ENCODE results near the gene ZDHHC24. TPM values are rescaled to one million over a fixed set of nuclear protein-coding genes. Genes with fewer than 3 reads are reported as not detected.

ZDHHC24 gene
- total and polyA plus RNA-seq, 2 donors (not counting 1 experiment from before 2014, with no cell fraction given) = 6.0 to 11.6 TPM

DNA sequence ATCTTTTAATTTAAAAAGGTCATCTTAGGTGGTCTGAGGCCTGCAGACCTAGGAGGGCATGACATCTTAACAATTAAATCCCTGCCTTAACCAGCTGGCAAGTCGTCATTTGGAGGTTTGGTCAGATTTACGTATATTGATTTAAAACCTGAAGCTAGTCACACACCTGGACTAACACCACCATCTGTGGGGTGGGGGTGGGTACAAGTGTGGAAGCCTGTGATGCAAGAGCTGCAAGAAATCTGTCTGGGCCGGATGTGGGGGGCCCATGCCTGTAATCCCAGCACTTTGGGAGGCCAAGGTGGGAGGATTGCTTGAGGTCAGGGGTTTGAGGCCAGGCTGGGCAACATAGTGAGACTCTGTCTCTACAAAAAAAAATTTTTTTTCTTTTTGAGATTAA, 35.4 kb upstream of the ZDHHC24 start:
- no peaks in the 10 kb centered on the region for H3K27me3 ChIP-seq (ENCODE audit: control insufficient read depth, insufficient read depth, low read length)
- H3K4me3 ChIP-seq (replicated peaks in 1 of 4; ENCODE audit: control extremely low read depth in 1 of 4, insufficient read depth in 1 of 4, low read depth in 3 of 4, low read length in 4 of 4) = no peak overlapping the region
- TF ChIP-seq EZH2 (IDR thresholded peaks at IDR 0.05; ENCODE audit: low read length, missing control alignments) = no peak
- TF ChIP-seq CTCF (conservative IDR thresholded peaks at IDR 0.05 in 1 of 2, IDR thresholded peaks at IDR 0.05 in 1 of 2; ENCODE audit: low read depth in 1 of 2, low read length in 2 of 2) = no peak
- H3K4me2 ChIP-seq (ENCODE audit: extremely low read depth, insufficient read depth, low read length) = no peak overlapping the region
- no peaks in the 10 kb centered on the region for H3K9me3 ChIP-seq (ENCODE audit: control insufficient read depth, insufficient read depth, low read depth, low read length)
- no peak overlapping the region for H3K27ac ChIP-seq (ENCODE audit: insufficient read depth, low read length)
- H3K79me2 ChIP-seq (ENCODE audit: control insufficient read depth, insufficient read depth, low read length) = no peaks in the 10 kb centered on the region
- no peaks in the 10 kb centered on the region for H4K20me1 ChIP-seq (ENCODE audit: control insufficient read depth, extremely low read depth, insufficient read depth, low read length)
- H2AFZ ChIP-seq (ENCODE audit: low read length) = no peak overlapping the region
- DNase-seq (ENCODE audit: low read depth in 2 of 2) = no peak
- H3K36me3 ChIP-seq (ENCODE audit: control insufficient read depth, insufficient read depth, low read length) = no peaks in the 10 kb centered on the region
- H3K4me1 ChIP-seq (ENCODE audit: control insufficient read depth, extremely low read depth, insufficient read depth, low read length) = peaks cover 3% of the 10 kb centered on the region
- H3K9ac ChIP-seq (ENCODE audit: insufficient read depth, low read length) = no peak overlapping the region

- no peak for DNase-seq (ENCODE audit: low read depth in 2 of 2)
These were observed 35.0 kb upstream of the ZDHHC24 start for GRCh38 chr11:66580803-66581202.

GRCh38 chr11:66579017-66579606, 33.3 kb upstream of the ZDHHC24 start:
- Histone ChIP-seq H3K36me3 (ENCODE audit: control insufficient read depth, insufficient read depth, low read length) (no peaks in the 10 kb centered on the region), H3K79me2 (ENCODE audit: control insufficient read depth, insufficient read depth, low read length) (no peaks in the 10 kb centered on the region), H3K4me2 (ENCODE audit: extremely low read depth, insufficient read depth, low read length) (peak overlapping the region; percentile 17), H3K4me3 (replicated peaks in 1 of 4; ENCODE audit: control extremely low read depth in 1 of 4, insufficient read depth in 1 of 4, low read depth in 3 of 4, low read length in 4 of 4) (no peak overlapping the region), H4K20me1 (ENCODE audit: control insufficient read depth, extremely low read depth, insufficient read depth, low read length) (no peaks in the 10 kb centered on the region), H3K27ac (ENCODE audit: insufficient read depth, low read length) (no peak overlapping the region), H3K9me3 (ENCODE audit: control insufficient read depth, insufficient read depth, low read depth, low read length) (no peaks in the 10 kb centered on the region), H2AFZ (ENCODE audit: low read length) (no peak overlapping the region), H3K9ac (ENCODE audit: insufficient read depth, low read length) (no peak overlapping the region), H3K27me3 (ENCODE audit: control insufficient read depth, insufficient read depth, low read length) (peaks cover 5% of the 10 kb centered on the region), H3K4me1 (ENCODE audit: control insufficient read depth, extremely low read depth, insufficient read depth, low read length) (peaks cover 3% of the 10 kb centered on the region)
- peak; percentile 65 to 73 for DNase-seq (ENCODE audit: low read depth in 2 of 2)
- TF ChIP-seq EZH2 (IDR thresholded peaks at IDR 0.05; ENCODE audit: low read length, missing control alignments) (no peak), CTCF (conservative IDR thresholded peaks at IDR 0.05 in 1 of 2, IDR thresholded peaks at IDR 0.05 in 1 of 2; ENCODE audit: low read depth in 1 of 2, low read length in 2 of 2) (peak; percentile 79 to 84)

More at GRCh38 chr11:66580803-66581202, 35.0 kb upstream of the ZDHHC24 start:
- H3K27me3 ChIP-seq (ENCODE audit: control insufficient read depth, insufficient read depth, low read length) = peaks cover 2% of the 10 kb centered on the region
- H4K20me1 ChIP-seq (ENCODE audit: control insufficient read depth, extremely low read depth, insufficient read depth, low read length) = no peaks in the 10 kb centered on the region
- H3K36me3 ChIP-seq (ENCODE audit: control insufficient read depth, insufficient read depth, low read length) = no peaks in the 10 kb centered on the region
- no peaks in the 10 kb centered on the region for H3K9me3 ChIP-seq (ENCODE audit: control insufficient read depth, insufficient read depth, low read depth, low read length)
- H2AFZ ChIP-seq (ENCODE audit: low read length) = no peak overlapping the region
- H3K4me2 ChIP-seq (ENCODE audit: extremely low read depth, insufficient read depth, low read length) = no peak overlapping the region
- no peaks in the 10 kb centered on the region for H3K79me2 ChIP-seq (ENCODE audit: control insufficient read depth, insufficient read depth, low read length)
- H3K4me1 ChIP-seq (ENCODE audit: control insufficient read depth, extremely low read depth, insufficient read depth, low read length) = peaks cover 3% of the 10 kb centered on the region
- H3K9ac ChIP-seq (ENCODE audit: insufficient read depth, low read length) = no peak overlapping the region
- H3K27ac ChIP-seq (ENCODE audit: insufficient read depth, low read length) = no peak overlapping the region
- no peak overlapping the region for H3K4me3 ChIP-seq (replicated peaks in 1 of 4; ENCODE audit: control extremely low read depth in 1 of 4, insufficient read depth in 1 of 4, low read depth in 3 of 4, low read length in 4 of 4)
- TF ChIP-seq CTCF (conservative IDR thresholded peaks at IDR 0.05 in 1 of 2, IDR thresholded peaks at IDR 0.05 in 1 of 2; ENCODE audit: low read depth in 1 of 2, low read length in 2 of 2) (no peak), EZH2 (IDR thresholded peaks at IDR 0.05; ENCODE audit: low read length, missing control alignments) (no peak)

All from fibroblast of lung (primary cell).